ENCODE data around the gene BPIFB6. TPM values are rescaled to one million over a fixed set of nuclear protein-coding genes. Genes with fewer than 3 reads are reported as not detected.

BPIFB6 gene
- total and polyA plus RNA-seq, 7 donors, result not detected

- peaks cover 0 to 6% (median 0%) of the 10 kb centered on the region in 3 donors for H3K27me3 ChIP-seq (ENCODE audit: insufficient read depth in 3 of 3, low read length in 2 of 3)
- no peaks in the 10 kb centered on the region for H3K36me3 ChIP-seq (ENCODE audit: insufficient read depth in 1 of 2, low read depth in 1 of 2)
- ATAC-seq (no peak), DNase-seq (no peak)
- H3K9me3 ChIP-seq, result no peaks in the 10 kb centered on the region
- no peak overlapping the region for H3K27ac ChIP-seq
- no peak overlapping the region for H3K4me3 ChIP-seq
- TF ChIP-seq, protein P1, sequence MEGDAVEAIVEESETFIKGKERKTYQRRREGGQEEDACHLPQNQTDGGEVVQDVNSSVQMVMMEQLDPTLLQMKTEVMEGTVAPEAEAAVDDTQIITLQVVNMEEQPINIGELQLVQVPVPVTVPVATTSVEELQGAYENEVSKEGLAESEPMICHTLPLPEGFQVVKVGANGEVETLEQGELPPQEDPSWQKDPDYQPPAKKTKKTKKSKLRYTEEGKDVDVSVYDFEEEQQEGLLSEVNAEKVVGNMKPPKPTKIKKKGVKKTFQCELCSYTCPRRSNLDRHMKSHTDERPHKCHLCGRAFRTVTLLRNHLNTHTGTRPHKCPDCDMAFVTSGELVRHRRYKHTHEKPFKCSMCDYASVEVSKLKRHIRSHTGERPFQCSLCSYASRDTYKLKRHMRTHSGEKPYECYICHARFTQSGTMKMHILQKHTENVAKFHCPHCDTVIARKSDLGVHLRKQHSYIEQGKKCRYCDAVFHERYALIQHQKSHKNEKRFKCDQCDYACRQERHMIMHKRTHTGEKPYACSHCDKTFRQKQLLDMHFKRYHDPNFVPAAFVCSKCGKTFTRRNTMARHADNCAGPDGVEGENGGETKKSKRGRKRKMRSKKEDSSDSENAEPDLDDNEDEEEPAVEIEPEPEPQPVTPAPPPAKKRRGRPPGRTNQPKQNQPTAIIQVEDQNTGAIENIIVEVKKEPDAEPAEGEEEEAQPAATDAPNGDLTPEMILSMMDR (IDR thresholded peaks at IDR 0.05), result no peak
- no peaks in the 10 kb centered on the region for H3K4me1 ChIP-seq
- WGBS, 3 donors, result 53 to 72% (median 57%) methylated on average over 1 of the region's 1 CpG
- intact Hi-C loops (cut with DNase I), result no loop called here
Measured at GRCh38 chr20:33062825-33063149, 31.3 kb downstream of the BPIFB6 start.

GRCh38 chr20:33063271-33063670 lies 31.8 kb downstream of the BPIFB6 start:
- Histone ChIP-seq H3K36me3 (ENCODE audit: insufficient read depth in 1 of 2, low read depth in 1 of 2) (no peaks in the 10 kb centered on the region), H3K4me1 (no peaks in the 10 kb centered on the region), H3K27ac (no peak overlapping the region), H3K9me3 (no peaks in the 10 kb centered on the region), H3K4me3 (no peak overlapping the region), H3K27me3 (ENCODE audit: insufficient read depth in 3 of 3, low read length in 2 of 3) (peaks cover 0 to 6% (median 0%) of the 10 kb centered on the region in 3 donors)
- ATAC-seq (no peak), DNase-seq (no peak)
- TF ChIP-seq, protein P1 (IDR thresholded peaks at IDR 0.05), result no peak
- intact Hi-C loops (cut with DNase I), result no loop called here
- 79 to 85% (median 83%) methylated on average over 6 of the region's 6 CpGs for WGBS, 3 donors

- Histone ChIP-seq H3K27ac (no peak overlapping the region), H3K36me3 (ENCODE audit: insufficient read depth in 1 of 2, low read depth in 1 of 2) (no peaks in the 10 kb centered on the region), H3K27me3 (ENCODE audit: insufficient read depth in 3 of 3, low read length in 2 of 3) (peaks cover 0 to 4% (median 0%) of the 10 kb centered on the region in 3 donors), H3K4me3 (no peak overlapping the region), H3K4me1 (no peaks in the 10 kb centered on the region), H3K9me3 (no peaks in the 10 kb centered on the region)
- intact Hi-C loops (cut with DNase I), result no loop called here
- 89 to 91% (median 90%) methylated on average over 11 of the region's 11 CpGs for WGBS, 3 donors
- ATAC-seq, result no peak
- DNase-seq, result no peak
- TF ChIP-seq, protein P1 (IDR thresholded peaks at IDR 0.05), result no peak
Measured at GRCh38 chr20:33064572-33065287, 33.3 kb downstream of the BPIFB6 start.

DNA sequence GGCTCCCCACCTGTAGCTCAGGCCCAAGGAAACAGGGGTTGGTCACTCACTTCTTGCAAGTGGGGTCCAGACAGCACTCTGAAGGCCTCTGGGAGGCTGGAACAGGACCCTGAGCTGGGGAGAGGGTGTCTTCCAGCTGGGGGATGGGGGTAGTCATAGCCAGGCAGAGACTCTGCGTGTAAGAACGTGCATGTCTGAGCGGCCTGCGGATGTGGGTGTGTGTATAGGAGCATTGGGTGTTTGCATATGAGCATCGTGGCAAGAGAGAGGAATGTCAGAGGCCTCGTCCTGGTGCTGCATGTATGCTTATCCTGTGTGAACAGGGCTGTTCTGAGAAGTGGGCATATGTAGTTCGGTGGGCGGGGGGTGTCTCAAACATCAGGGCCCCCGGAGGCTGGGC lies 34.3 kb downstream of the BPIFB6 start:
- Histone ChIP-seq H3K27me3 (ENCODE audit: insufficient read depth in 3 of 3, low read length in 2 of 3) (peaks cover 0 to 4% (median 0%) of the 10 kb centered on the region in 3 donors), H3K36me3 (ENCODE audit: insufficient read depth in 1 of 2, low read depth in 1 of 2) (no peaks in the 10 kb centered on the region), H3K4me3 (no peak overlapping the region), H3K9me3 (no peaks in the 10 kb centered on the region), H3K27ac (no peak overlapping the region), H3K4me1 (no peaks in the 10 kb centered on the region)
- WGBS, 3 donors, result 78 to 87% (median 82%) methylated on average over 9 of the region's 9 CpGs
- ATAC-seq (no peak), DNase-seq (no peak)
- intact Hi-C loops (cut with DNase I), result no loop called here
- TF ChIP-seq, protein P1 (IDR thresholded peaks at IDR 0.05), result no peak

GRCh38 chr20:33067806-33068205 lies 36.4 kb downstream of the BPIFB6 start:
- DNase-seq, result no peak
- TF ChIP-seq, protein P1 (IDR thresholded peaks at IDR 0.05), result no peak
- Histone ChIP-seq H3K4me1 (no peaks in the 10 kb centered on the region), H3K4me3 (no peak overlapping the region), H3K36me3 (ENCODE audit: insufficient read depth in 1 of 2, low read depth in 1 of 2) (no peaks in the 10 kb centered on the region), H3K27me3 (ENCODE audit: insufficient read depth in 3 of 3, low read length in 2 of 3) (peaks cover 0 to 4% (median 0%) of the 10 kb centered on the region in 3 donors), H3K9me3 (no peaks in the 10 kb centered on the region), H3K27ac (no peak overlapping the region)
- intact Hi-C loops (cut with DNase I), result no loop called here
- WGBS, 3 donors, result 67 to 82% (median 74%) methylated on average over 3 of the region's 3 CpGs
- no peak for ATAC-seq
